CD4-positive, alpha-beta T cell treated with Interferon gamma for 1 hour (primary cell): ENCODE data around the gene RTKN2.
"Not testable (repeated sequence)": the region's sequence is repeated elsewhere in the genome, so short reads cannot be mapped to it uniquely, and the experiment has no call there.

Experiments used
- DNase-seq: peaks from one replicate; pipeline ENCODE4 v3.0.0-alpha.2; 2020

Gene RTKN2

DNA sequence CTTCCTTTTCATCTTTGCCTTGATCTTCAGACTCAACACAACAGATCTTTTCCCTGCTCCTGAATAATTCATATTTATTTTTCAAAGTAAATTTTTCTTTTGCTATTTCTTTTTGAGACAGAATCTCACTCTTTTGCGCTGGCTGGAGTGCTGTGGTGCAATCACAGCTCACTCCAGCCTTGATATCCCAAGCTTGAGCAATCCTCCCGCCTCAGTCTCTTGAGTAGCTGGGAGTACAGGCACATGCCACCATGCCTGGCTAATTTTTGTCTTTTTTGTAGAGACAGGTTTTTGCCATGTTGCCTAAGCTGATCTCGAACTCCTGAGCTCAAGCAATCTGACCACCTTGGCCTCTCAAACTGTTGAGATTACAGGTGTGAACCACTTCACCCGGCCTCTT lies 9.2 kb downstream of the RTKN2 start:
- DNase-seq, result no peak

DNA sequence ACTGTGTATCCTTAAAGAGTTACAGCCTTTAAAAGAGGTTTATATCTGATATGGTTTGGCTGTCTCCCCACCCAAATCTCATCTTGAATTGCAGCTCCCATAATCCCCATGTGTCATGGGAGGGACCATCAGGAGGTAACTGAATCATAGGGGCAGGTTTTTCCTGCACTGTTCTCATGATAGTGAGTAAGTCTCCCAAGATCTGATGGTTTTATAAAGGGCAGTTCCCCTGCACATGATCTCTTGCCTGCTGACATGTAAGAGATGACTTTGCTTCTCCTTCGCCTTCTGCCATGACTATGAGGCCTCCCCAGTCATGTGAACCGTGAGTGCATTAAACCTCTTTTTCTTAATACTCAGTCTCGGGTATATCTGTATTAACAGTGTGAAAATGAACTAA lies 9.7 kb downstream of the RTKN2 start:
- DNase-seq, result no peak

DNA sequence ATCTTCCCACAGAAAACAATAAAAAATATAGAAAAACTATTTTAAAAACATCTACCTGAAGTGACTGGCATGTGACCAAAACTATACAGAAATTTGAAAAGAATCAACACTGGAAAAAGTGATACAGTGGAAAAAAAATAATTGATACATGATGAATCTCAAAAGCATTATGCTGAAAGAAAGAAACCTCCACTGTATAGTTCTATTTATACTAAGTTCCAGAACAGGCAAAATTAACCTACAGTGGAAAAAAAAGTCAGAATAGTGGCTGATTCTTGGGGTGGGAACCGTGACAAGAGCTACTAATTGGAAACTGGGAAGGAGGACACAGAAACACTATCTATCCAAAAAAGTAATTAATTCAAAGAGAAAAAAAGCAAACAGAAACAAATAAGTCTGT lies 14.9 kb downstream of the RTKN2 start:
- DNase-seq, result no peak

DNA sequence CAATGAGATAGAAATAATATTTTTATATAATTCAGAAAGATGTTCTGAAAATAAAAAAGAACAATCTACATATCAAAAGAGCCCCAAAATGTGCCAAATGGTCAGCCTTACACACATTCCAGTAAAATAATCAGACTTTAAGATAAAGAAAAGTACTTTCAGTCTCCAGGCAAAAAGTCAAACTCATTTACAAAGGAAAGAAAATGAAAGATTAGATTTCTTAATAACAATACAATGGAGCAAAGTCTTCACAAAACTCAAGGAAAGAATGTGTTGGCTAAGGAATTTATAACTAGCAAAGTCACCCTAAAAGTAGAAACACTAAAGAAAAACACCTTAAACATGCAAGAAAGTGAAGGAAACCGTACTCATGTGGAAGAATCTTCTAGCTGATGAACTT lies 16.6 kb downstream of the RTKN2 start:
- DNase-seq, result no peak

DNA sequence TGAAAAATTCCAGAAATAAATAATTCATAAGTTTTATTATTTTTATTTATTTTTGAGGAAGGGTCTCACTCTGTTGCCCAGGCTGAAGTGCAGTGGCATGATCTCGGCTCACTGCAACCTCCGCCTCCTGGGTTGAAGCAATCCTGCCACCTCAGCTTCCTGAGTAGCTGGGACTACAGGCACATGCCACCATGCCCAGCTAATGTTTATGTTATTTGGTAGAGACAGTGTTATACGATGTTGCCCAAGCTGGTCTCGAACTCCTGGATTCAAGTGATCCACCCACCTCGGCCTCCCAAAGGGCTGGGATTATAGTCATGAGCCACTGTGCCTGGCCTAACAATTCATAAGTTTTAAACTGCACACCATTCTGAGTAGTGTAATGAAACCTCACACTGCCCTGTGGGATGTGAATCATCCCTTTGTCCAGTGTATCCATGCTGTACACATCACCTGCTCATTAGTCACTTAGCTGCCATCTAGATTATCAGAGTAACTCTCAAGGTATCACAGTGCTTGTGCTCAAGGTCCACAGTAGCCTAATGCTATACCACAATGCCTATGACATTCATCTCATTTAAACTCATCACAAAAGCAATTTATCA lies 17.9 kb downstream of the RTKN2 start:
- no peak for DNase-seq

DNA sequence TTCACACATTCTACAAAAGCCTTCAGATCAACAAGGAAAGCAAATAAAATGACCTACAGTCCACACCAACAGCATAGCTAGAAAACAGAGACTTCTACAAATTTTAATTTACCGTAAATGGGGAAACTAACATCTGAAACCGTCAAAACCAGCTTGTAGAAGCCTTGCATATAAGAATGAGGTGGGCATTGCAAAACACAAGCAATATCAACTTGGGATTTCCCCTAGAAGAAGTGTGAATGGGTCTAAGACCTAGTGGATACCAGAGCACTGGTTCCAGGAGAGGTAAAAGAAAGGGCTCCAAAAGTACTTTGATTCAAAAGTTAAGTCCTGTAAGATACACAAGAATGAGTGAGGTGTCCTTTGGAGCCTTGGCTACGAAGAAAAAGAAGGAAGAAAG lies 18.7 kb downstream of the RTKN2 start:
- DNase-seq, result no peak

DNA sequence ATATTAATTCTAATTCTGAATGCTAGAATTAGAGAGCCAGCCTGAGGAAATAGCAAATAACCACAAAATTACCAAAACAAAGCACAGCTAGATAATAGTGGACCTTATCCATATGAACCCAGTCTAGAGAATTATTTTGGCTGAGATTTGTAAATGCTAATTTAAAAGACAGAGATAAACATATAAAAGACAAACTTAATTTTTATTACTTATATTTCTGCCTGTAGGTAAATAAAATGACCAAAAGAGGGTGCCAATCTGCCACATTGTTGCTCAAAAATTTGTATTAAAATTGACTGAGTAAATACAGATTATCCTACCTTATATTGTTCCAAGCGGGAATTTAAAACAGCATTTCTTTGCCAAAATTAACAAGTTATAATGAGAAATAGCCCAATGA lies 20.2 kb downstream of the RTKN2 start:
- DNase-seq, result no peak

DNA sequence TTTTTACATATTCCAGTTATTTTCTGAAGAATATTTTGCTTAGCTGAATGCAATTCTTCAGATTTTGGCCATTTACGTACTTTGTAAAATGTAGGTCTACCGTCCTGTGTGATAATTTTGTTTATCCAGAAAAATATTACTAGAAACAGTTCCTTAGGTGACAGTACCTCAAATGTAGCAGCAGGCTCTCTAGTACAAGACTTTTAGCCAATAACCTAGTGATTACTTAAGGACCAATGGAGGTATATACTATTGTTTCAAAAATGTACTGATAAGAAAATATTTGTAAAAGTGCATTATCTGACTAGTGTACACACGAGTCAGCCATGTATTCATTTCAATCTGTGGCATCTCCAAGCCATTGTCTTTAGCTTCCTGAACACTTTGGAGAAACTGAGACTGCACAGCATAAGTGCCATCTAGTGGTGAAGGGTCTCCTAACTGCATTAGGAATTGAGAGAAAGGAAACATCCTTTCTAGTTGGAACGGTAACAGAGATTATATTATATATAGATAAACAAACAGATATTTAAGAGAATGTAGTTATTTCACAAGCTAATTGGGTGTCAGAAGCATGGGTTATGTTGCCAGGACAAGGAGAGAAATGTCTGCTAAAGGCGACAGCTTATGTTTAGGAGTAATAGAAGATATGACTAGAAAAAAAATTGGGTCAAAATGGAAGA lies 23.7 kb downstream of the RTKN2 start:
- DNase-seq, result peak; percentile 31

DNA sequence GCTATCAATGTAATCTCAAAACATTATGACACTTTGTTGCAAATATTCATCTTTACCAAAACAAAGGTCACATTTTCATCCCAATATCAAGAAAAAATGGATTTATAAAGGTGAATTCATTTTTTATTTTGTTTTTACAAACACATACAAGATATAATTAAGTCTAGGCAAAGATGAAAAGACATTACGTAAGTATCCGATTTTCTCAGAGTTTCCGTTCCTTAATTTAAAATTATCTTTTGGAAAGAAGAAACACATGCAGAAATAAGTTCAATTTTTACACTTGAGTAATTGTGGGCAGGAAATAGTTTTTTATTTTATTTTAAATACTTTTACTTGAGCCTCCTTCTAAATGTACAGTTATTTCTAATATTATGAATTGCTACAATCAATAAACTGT lies 24.6 kb downstream of the RTKN2 start:
- DNase-seq, result no peak

DNA sequence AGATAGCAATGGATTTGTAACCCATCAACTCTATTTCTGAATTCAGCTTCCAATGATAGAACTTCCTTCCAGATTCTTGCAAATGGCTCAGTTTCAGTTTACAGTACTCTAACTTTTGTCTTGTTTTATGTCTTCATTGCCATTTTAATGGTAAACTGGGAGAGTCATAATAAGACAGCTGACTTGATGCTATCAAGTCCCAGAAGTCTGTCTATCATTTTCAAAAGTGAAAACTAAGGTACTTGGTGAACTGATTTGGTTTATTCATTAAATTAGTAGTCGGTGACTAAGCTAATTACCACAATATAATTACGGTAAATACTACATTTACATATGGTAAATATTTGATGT lies 25.0 kb downstream of the RTKN2 start:
- no peak for DNase-seq

DNA sequence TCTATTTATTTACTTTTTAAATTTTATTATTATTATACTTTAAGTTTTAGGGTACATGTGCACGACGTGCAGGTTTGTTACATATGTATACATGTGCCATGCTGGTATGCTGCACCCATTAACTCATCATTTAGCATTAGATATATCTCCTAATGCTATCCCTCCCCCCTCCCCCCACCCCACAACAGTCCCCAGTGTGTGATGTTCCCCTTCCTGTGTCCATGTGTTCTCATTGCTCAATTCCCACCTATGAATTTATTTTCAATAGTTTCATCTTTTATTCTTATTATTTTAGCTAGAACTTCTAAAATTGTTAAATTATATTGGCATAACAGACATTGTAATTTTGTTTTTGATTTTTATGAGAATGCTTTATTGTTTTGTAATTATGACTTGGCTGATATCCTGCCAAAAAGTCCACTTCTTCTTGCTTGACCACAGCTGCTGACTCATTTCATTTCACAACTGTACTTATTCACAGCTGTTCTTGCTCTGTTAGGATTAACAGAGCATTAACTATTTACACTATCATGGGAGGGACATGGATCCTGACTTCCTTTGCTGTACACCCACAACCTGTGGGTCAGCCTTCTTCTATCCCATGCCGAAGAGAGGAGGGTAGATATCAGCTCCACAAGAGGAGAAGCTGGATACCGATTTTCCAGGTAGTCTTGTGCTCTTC lies 25.5 kb downstream of the RTKN2 start:
- not testable (repeated sequence) for DNase-seq

DNA sequence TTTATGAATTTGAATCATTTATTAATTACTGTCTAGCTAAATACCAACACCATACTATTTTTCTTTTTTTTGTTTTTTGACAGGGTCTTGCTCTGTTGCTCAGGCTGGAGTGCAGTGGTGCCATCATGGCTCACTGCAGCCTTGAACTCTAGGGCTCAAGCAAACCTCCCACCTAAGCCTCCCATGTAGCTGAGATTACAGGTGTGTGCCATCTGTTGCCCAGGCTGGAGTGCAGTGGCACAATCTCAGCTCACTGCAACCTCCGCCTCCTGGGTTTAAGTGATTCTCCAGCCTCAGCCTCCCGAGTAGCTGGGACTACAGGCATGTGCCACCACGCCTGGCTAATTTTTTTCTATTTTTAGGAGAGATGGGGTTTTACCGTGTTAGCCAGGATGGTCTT lies 27.1 kb downstream of the RTKN2 start:
- DNase-seq, result not testable (repeated sequence)

DNA sequence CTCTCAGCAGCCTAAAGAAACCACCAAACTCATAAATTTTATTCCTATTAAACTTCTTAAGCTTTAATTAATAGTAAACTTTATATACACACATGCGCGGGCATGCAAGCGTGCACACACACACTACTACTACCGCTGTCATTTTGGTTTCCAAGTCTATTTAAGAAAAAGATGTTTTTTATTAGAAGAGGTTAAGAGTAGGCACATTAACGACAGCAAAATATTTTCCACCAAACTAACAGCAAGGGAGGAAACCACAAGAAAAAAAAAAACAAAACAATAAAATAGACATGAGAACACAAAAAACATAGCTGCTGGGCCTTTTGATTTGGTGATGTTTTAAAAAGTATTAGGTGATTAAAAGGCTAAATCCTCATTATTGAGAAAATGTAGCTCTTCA lies 28.6 kb downstream of the RTKN2 start:
- no peak for DNase-seq

DNA sequence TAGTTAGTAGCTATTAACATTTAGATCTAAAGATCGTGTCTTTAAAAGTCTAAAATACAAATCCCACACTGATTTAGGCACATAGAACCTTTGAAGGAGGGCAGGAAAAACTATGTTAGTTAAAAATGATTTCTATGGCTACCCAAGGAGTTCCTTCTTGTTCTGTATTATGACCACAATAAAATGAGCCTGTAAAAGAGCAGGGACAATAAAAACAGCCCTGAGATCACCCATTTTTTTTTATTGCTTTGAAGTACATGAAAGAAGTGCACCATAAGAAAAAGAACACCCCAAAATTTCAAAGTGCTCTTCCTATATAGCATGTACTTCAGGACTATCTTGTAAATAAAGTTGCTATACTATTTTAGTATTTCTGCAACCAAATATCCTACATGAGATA lies 29.8 kb downstream of the RTKN2 start:
- DNase-seq, result no peak

DNA sequence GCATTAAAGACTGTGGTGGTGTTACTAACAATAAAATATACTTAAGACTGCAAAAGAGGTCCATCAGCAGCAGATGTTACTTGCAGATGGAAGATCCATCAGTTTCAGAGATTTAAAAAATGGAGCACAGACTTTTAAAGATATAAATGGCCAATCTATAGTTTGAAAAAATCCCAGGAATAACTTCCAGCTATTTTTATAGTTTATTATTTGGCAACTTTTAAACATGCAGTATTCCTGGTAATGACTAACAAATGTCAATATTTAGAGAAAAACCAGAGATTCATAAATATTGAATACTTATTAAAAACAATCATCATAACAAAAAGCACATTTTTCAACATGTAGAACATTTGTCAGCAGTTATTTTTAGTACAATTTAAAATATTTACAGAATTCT lies 30.7 kb downstream of the RTKN2 start:
- DNase-seq, result no peak

DNA sequence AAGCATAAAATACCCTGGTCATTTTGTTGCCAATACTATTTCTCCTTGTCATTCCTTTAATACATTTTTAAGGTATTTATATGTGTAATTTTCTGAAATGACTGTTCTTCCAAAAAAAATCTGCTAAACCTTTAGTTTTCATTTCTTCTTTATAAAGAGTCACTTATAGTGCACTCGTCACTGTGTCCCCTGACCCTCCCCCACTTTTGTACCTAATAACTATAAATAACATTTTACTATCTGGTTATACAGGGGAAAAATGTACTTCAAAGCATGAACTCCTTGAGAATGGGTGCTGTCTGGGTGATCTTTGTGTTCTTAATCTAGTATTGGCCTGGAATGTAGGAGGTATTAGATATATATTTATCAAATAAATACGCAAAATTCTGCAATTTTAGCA lies 31.1 kb downstream of the RTKN2 start:
- no peak for DNase-seq

DNA sequence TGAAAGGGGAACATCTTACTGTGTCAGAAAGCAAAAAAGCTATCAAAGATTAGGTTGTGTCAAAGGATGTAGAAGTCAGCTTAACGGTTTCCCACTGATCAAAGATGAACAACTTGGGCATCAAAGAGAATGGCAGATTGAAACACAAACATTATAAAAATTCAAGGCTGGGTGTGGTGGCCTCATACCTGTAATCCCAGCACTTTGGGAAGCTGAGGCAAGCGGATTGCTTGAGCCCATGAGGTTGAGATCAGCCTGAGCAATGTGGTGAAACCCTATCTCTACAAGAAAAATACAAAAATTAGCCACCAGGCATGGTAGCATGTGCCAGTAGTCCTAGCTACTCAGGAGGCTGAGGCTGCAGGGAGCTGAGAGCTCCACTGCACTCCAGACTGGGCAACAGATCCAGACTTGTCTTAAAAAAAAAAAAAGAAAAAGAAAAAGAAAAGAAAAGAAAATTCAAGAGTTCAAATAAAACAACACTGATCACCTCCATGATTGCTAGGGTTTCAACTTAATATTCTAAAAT lies 34.5 kb downstream of the RTKN2 start:
- DNase-seq, result no peak

DNA sequence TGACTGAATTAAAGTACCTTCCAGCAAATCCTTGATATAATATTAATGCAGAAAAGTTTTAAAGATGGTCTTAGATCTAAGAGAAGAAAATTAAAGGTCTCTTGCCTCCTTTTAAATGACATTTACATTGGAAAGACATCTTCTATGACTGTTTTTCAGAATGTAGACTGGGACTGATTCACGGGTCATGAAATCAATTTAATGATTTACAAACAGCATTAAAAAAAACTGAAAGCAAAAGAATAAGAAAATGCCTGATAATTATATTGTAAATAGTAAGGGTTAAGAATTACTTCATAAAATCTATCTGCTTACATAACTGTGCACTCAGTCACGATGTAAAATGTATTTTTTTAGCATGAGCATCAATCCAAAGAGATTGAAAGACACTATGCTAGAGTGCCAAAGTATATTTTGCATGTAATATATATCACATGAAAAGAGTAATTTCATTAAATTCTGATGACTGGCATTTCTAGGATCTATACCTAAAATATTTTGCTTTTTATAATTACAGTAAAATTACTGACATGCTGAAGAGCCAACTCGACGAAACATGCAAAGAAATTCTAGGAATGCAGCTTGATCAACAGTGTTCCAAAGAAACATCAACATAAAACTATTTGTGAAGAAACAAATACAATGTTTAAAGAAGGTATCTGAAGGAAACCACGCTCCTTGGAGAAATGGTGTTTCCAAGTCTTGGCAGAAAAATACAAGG lies 35.1 kb downstream of the RTKN2 start:
- no peak for DNase-seq

DNA sequence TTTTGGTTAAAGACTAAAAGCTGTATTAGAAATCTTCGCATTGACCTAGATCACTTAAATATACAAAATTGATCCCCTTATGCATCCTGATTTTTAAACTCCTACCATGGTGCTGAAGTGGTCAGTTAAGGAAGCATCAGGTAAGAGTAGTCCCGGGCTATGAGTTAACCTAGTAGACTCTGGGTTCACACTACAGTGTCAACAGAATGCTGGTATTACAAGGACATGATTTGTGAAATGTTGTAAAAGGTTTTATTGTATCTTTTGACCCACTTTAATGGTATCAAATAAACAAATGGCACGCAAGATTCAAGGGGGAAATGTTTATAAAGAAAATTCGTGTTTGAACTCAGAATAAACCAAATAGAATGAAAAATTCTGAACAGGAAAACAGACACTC lies 36.8 kb downstream of the RTKN2 start:
- DNase-seq, result no peak

DNA sequence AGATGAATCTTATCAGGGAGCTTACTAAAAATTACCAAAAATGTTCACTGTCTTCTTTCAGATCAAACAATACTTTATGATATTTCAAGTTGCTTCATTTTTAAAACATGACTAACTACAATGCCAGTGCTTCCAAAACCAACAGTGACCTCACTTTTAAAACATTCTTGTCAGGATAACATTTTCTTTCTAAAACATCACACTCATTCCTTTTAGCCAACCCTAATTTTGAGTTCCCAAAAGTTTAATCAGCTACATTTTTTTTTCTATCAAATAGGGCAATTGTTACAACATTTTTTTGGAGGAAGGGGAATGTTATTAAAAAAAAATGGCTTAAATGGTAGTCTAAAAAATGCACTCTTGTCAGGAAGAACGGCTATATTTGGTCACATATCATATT lies 37.3 kb downstream of the RTKN2 start:
- no peak for DNase-seq

DNA sequence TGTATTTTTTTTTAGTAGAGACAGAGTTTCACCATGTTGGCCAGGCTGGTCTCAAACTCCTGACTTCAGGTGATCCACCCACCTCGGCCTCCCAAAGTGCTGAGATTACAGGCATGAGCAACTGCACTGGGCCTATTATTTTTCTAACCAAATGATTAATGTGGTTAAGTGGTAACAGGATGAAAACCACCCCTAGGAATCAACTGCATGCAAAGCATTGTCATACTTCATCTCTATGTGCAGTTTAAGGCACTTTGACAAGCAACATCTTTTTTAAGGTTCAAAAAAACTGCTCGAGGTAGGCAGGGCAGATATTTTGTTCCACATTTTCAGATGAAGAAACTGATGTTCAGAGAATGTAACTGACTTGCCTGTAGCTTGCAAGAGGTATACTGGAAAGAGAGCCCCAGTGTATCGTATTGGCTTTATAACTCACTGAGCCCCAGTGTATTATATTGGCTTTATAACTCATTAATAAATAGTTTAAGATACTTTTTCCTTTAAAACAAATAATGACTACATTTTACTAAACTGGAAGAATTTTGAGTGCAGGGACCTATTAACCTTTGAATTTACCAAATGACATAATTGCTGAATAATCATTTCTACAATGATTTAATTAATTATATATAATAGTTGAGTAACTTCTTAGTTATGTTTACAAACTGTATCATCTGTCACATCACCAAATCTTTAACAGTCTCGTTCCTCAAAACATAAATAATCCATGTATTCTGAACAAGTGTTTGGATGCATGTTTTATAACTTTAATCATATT lies 38.1 kb downstream of the RTKN2 start:
- no peak for DNase-seq

DNA sequence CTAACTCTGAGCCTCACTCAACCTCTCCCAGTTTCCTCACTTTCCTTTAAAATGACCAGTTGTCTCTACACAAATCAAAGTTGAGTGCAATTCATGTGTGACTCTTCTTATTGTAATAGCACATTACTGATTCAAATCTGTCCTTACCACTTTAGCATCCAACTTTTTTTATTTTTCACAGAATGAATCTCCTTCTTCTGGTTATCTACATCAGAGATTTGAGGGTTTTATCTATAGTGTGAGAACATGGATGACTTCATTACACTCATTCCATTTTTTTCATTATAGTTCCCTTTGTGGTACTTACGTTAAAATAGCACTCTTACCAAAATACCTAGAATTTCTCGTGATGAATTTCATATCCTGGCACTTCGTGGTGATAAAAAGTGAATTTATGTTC lies 43.3 kb downstream of the RTKN2 start:
- no peak for DNase-seq

DNA sequence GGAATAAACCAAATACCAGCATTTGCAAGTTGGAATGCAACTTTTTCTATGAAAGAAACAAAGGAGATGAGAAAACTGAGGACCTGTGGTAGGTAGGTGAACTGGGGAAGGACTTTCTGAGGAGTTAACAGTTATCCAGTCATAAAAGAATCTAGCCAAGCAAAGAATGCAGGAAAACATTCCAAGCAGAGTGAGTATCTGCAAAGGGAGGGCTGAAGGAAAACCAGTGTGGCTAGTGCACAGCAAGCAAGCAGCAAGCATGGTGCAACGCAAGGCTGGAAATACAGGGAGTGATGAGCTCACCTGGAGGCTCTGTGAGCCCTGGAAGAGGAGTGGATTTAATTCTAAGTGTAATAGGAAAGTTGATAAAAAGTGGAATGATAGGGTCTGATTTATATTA lies 44.0 kb downstream of the RTKN2 start:
- no peak for DNase-seq
